Loucy (cell line): ENCODE data around the gene ZNF521.

Source experiments
- H2AFZ ChIP-seq: fragments of 200-600 bp; sonication (generic); 2 replicates; pipeline ENCODE4 v1.6.0; 2016; ENCODE audit warnings: antibody characterized with exemption, mild to moderate bottlenecking, low read length, moderate library complexity
- H3F3A ChIP-seq: fragments of 200-600 bp; 2 replicates; pipeline ENCODE4 v1.6.0; 2016; ENCODE audit warnings: antibody characterized with exemption, low read depth, mild to moderate bottlenecking
- H3K27me3 ChIP-seq: fragments of 200-600 bp; sonication (generic); 2 replicates; pipeline ENCODE4 v1.6.1; 2014; ENCODE audit warnings: low read length, mild to moderate bottlenecking; ENCODE audit not compliant: insufficient read depth, poor library complexity, severe bottlenecking
- H3K36me3 ChIP-seq: fragments of 200-600 bp; sonication (generic); 2 replicates; pipeline ENCODE4 v1.6.1; 2016; ENCODE audit warnings: low read length; ENCODE audit not compliant: insufficient read depth
- H3K4me1 ChIP-seq: fragments of 200-600 bp; sonication (generic); 2 replicates; pipeline ENCODE4 v1.5.1; 2014; ENCODE audit warnings: low read length, mild to moderate bottlenecking; ENCODE audit not compliant: insufficient read depth, poor library complexity, severe bottlenecking
- H3K4me2 ChIP-seq: fragments of 200-600 bp; sonication (generic); 2 replicates; pipeline ENCODE4 v1.6.0; 2014; ENCODE audit warnings: antibody characterized with exemption, low read length, low read depth, mild to moderate bottlenecking; ENCODE audit not compliant: poor library complexity, severe bottlenecking
- H3K4me3 ChIP-seq: fragments of 200-600 bp; sonication (generic); 2 replicates; pipeline ENCODE4 v1.5.1; 2014; ENCODE audit warnings: low read length, mild to moderate bottlenecking, mixed read lengths; ENCODE audit not compliant: poor library complexity, severe bottlenecking
- H3K79me2 ChIP-seq: fragments of 200-600 bp; sonication (generic); 2 replicates; pipeline ENCODE4 v1.6.1; 2014; ENCODE audit warnings: low read length; ENCODE audit not compliant: insufficient read depth
- H3K9ac ChIP-seq: fragments of 200-600 bp; sonication (generic); 2 replicates; pipeline ENCODE4 v1.6.0; 2014; ENCODE audit warnings: mild to moderate bottlenecking, low read depth, low read length, moderate library complexity; ENCODE audit not compliant: poor library complexity, severe bottlenecking
- H3K9me2 ChIP-seq: fragments of 200-600 bp; sonication (generic); replicated peaks from 2 replicates; pipeline ENCODE4 v1.6.1; 2016; ENCODE audit warnings: low read depth, low read length, mixed read lengths
- H3K9me3 ChIP-seq: fragments of 200-600 bp; sonication (generic); 2 replicates; pipeline ENCODE4 v1.6.1; 2014; ENCODE audit warnings: mild to moderate bottlenecking, antibody characterized with exemption, low read length, low read depth; ENCODE audit not compliant: insufficient read depth
- H4K20me1 ChIP-seq: fragments of 200-600 bp; sonication (generic); 2 replicates; pipeline ENCODE4 v1.6.0; 2014; ENCODE audit warnings: antibody characterized with exemption, low read length, mild to moderate bottlenecking; ENCODE audit not compliant: insufficient read depth, poor library complexity, severe bottlenecking
- CTCF ChIP-seq: fragments of 200-600 bp; sonication (generic); conservative IDR thresholded peaks from 2 replicates; pipeline ENCODE4 v1.5.1; 2014; ENCODE audit warnings: mild to moderate bottlenecking, antibody characterized with exemption, low read length
- EZH2phosphoT487 ChIP-seq: fragments of 200-600 bp; IDR thresholded peaks from 2 replicates; pipeline ENCODE4 v1.6.1; 2018; ENCODE audit warnings: antibody characterized with exemption, mild to moderate bottlenecking, moderate library complexity, borderline replicate concordance

The ZNF521 gene

GRCh38 chr18:25239151-25239550 is 112.8 kb downstream of the ZNF521 start:
- Histone ChIP-seq H2AFZ (no peak overlapping the region), H3K9me2 (no peaks in the 10 kb centered on the region), H3K27me3 (no peaks in the 10 kb centered on the region), H3K4me1 (peaks cover 91% of the 10 kb centered on the region), H3F3A (peaks cover 22% of the 10 kb centered on the region), H3K4me2 (peak overlapping the region; percentile 80), H4K20me1 (no peaks in the 10 kb centered on the region), H3K36me3 (no peaks in the 10 kb centered on the region), H3K9me3 (no peaks in the 10 kb centered on the region), H3K79me2 (peaks cover 52% of the 10 kb centered on the region), H3K9ac (peak overlapping the region; percentile 88), H3K4me3 (peak overlapping the region; percentile 58)
- no peak for TF ChIP-seq EZH2phosphoT487
- no peak for TF ChIP-seq CTCF

DNA sequence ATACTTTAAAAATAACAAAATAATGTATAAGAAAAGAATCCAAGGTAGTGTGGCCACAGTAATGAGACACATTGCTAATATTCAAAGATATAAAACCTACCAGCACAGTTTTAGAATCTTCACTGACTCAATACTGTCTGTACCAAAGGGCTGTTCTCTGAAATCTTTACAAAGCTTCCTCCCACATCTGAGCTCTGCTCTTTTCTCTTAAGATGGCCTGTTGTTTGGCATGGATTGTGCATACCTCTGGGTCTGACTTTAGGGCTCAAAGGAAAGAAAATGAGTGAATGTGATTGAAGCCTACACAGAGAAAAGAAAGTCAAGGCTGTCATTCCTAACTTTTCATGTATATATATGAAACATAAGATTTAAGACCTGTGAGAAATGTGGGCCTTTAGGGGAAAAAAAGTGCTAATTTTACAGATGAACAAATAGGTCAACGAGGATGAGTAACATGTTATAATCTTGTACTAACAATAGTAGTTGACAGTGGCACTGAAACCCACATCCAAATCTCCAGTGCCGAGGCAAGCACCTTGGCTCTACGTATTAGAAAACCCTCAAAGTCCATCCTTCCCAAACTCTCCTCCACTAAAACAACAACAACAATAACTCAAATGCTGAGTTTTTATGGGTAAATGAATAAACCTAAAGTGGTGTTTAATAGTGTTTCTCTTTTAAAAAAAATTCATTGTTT is 114.2 kb downstream of the ZNF521 start:
- Histone ChIP-seq H2AFZ (no peak overlapping the region), H3K79me2 (peaks cover 54% of the 10 kb centered on the region), H3K9ac (peak overlapping the region; percentile 88), H3K4me1 (peaks cover 91% of the 10 kb centered on the region), H3K4me3 (no peak overlapping the region), H3K4me2 (peak overlapping the region; percentile 80), H3F3A (peaks cover 22% of the 10 kb centered on the region), H3K36me3 (no peaks in the 10 kb centered on the region), H3K9me2 (no peaks in the 10 kb centered on the region), H4K20me1 (no peaks in the 10 kb centered on the region), H3K27me3 (no peaks in the 10 kb centered on the region), H3K9me3 (no peaks in the 10 kb centered on the region)
- TF ChIP-seq CTCF (no peak), EZH2phosphoT487 (no peak)

DNA sequence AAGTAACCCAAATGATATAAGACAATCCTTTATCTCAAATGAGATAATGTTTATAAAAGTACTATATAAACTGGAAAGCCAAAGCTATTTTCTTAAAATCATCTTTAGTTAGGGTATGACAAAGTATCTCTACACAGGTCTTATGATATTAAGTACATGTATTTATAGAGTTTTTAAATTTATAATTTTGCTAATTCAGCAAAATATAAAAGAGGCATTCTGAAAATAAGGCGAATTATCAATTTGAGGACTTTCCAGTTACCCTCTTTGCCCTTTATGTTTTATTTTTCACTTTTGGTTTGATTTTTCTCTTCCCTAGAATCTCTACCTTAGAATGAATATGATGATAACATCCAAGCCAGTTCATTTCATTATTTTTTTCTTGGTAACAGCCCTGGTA is 115.2 kb downstream of the ZNF521 start:
- TF ChIP-seq CTCF (no peak), EZH2phosphoT487 (no peak)
- Histone ChIP-seq H3K4me3 (no peak overlapping the region), H3K9me3 (no peaks in the 10 kb centered on the region), H3F3A (peaks cover 22% of the 10 kb centered on the region), H3K4me2 (no peak overlapping the region), H3K79me2 (peaks cover 45% of the 10 kb centered on the region), H3K4me1 (peaks cover 91% of the 10 kb centered on the region), H3K36me3 (no peaks in the 10 kb centered on the region), H3K9me2 (no peaks in the 10 kb centered on the region), H4K20me1 (no peaks in the 10 kb centered on the region), H2AFZ (no peak overlapping the region), H3K9ac (no peak overlapping the region), H3K27me3 (no peaks in the 10 kb centered on the region)
